Measurements from ENCODE around the gene RPS6KB2.
"Not testable (repeated sequence)": the region's sequence is repeated elsewhere in the genome, so short reads cannot be mapped to it uniquely, and the experiment has no call there.

The RPS6KB2 gene

DNA sequence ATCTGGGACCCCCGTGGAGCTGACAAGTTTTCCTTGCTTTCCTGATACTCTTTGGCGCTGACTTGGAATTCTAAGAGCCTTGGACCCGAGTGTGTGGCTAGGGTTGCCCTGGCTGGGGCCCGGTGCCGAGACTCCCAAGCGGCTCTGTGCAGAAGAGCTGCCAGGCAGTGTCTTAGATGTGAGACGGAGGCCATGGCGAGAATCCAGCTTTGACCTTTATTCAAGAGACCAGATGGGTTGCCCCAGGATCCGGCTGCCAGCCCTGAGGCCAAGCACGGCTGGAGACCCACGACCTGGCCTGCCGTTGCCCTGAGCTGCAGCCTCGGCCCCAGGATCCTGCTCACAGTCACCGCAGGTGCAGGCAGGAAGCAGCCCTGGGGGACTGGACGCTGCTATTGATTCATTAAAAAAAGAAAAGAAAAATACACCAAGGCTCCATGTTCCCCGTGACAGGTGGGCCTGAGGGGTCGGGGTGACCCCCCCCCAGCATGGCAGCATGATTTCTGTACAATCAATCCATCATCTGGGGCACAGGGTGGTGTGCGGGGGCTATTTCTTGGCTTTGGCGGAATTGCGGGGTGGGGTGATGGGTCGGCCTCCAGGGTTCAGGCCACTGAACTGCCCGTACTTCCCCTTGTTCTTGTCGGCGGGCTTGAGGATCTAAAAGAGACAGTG, 30.2 kb upstream of the RPS6KB2 start:
- DNase-seq = no peak

DNA sequence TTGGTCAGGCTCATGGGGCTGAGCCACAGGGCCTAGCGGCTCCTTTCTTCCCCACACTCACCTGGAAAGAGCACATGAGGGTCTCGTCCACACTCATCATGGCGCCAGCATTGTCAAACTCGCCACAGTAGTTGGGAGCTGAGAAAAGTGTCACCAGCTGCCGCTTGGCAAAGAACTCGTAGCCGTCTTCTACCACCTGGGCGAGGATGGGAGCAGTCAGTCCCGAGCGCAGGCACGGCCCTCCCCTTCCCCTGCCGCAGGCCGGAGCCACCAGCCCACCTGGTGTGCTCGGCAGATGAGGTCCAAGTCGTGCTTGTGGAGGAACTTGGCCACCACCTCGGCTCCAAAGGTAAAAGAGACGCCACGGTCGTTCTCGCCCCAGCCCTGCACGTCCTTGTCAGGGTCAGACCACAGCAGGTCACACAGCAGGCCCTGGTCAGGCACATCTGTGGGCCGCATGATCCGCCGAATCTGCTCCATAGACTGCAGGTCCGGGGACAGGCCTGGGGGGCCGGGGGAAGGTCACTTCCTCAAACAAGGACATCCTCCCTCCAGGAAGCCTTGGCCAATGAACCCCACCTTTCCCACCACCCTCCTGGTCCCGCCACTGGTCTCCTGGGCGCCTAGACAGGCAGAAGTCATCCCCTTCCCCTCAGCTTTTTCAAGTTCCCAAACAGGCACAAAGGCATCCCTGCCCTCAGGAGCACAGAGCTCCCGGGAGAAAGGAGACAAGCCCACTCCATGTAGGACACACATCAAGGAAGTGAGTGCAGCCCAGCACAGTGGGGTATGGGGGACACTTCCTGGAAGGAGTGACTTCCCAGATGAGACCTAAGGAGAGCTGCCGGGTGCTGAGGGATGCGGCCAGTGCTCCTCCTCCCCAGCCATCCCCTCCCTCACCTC, 29.4 kb upstream of the RPS6KB2 start:
- no peak for DNase-seq

DNA sequence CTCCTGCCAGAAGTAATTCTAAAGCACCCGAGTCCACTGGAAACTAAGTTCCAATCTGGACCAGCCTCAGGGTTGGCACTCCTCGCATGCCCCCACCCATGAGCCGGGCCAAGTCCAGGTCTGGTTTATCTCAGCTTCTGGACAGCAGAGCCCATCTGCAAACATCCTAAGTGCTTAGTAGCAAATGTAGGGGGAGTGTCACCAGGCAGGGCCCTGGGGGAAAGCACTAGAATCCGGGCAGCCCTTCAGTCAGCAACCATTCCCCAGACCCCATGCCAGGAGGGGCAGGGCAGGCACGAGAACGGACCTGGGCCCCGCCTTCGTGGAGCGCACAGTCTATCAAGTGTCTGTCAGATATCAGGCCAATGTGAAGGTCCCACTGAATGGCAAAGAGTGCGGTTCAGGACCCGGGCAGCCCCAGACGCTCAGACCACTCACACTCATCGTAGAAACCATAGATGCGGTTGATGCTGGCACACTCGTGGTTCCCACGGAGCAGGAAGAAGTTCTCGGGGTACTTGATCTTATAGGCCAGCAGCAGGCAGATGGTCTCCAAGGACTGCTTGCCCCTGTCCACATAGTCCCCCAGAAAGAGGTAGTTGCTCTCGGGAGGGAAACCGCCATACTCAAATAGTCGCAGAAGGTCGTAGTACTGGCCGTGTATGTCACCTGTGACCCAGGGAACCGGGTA, 27.9 kb upstream of the RPS6KB2 start:
- no peak for DNase-seq

DNA sequence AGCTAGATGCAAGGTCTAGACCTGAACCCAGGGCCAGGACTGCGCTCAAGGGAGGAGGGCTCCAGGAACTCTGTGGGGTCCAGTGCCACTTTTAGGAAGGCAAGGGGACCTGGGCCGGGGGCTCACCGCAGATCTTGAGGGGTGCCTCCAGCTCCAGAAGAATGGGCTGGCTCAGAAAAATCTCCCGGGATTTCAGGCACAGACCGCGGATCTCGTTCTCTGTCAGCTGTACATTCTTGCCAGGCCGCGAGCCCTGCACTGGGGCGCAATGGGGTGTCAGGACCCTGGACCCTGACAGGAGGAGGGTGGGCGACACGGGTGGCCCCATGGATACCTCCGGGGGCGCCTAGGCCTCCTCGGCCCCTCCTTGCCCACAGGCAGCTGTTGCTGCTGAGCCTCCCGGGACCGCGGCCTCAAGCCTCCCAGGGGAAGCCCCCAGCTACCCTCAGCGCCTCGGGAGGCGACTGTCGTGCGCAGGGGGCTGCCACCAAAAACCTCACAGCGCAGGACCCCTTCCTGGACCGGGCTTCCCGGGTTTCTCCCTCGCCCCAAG, 27.3 kb upstream of the RPS6KB2 start:
- DNase-seq = no peak

DNA sequence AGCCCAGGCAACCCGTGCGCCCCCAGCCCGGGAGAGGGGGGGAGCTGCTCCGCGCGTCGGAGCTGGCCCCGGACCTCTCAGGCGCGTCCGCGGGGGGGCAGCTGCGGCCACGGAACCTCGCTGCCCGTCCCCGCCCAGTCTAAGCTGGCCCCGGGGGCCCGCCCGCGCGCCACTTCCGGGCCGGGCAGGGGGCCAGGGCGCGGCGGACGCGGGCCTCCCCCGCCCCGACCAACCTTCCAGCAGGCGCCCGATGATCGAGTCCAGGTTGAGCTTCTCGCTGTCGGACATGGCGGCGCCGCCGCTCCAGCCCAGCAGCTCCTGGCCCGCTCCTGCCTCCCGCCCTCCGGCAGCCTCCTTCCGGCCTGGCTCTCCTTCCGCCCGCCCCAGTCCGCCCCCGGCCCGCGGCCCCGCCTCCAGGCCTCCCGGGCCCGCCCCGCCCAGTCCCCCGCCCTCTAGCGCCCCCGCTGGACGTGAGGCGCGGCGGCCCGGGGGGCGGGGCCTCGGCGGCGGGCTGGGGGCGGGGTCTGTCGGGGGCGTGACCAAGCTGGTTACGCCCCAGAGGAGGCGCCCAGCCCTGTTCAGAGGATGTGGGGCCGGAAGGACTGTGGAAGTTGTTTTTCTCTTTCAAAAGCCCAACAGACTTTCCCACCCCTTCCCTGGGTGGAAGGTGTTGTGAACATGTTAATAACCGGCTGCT, 26.7 kb upstream of the RPS6KB2 start, which contains the start of gene PPP1CA:
PPP1CA (minus strand) TSS at position 364 of the 697 bp plus-strand sequence; CDS start at position 288, 76 bp downstream.
- peak; percentile 92 for DNase-seq

DNA sequence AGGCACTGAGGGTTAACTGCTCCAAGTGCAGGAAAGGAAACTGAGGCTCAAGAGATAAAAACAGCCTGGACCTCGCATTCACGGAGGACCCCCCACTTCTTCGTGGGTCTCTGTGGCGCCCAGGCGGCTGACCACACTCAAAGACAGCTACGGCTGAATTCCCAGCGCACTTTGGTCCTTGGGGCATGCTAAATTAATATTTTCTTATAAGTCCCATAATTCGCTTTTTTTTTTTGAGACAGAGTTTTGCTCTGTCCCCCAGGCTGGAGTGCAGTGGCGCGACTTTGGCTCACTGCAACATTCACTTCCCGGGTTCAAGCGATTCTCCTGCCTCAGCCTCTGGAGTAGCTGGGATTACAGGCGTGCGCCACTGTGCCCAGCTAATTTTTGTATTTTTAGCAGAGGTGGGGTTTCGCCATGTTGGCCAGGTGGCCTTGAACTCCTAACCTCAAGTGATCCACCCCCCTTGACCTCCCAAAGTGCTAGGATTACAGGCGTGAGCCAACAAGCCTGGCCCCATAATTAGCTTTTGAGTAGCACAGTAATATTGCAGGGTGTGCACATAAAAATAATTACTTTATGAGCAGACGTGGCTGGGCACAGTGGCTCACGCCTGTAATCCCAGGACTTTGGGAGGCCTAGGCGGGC, 26.0 kb upstream of the RPS6KB2 start:
- DNase-seq = not testable (repeated sequence)

DNA sequence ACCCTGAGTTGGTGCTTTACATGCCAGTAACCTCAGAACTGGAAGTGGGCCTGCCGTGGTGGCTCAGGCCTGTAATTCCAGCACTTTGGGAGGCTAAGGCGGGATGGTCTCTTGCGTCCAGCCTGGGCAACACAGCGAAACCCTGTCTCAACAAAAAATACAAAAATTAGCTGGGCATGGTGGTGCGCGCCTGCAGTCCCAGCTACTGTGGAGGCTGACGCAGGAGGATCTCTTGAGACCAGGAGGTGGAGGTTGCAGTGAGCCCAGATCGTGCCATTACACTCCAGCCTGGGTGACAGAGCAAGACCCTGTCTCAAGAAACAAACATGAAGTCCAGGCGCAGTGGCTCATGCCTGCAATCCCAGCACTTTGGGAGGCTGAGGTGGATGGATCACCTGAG, 25.2 kb upstream of the RPS6KB2 start:
- not testable (repeated sequence) for DNase-seq

DNA sequence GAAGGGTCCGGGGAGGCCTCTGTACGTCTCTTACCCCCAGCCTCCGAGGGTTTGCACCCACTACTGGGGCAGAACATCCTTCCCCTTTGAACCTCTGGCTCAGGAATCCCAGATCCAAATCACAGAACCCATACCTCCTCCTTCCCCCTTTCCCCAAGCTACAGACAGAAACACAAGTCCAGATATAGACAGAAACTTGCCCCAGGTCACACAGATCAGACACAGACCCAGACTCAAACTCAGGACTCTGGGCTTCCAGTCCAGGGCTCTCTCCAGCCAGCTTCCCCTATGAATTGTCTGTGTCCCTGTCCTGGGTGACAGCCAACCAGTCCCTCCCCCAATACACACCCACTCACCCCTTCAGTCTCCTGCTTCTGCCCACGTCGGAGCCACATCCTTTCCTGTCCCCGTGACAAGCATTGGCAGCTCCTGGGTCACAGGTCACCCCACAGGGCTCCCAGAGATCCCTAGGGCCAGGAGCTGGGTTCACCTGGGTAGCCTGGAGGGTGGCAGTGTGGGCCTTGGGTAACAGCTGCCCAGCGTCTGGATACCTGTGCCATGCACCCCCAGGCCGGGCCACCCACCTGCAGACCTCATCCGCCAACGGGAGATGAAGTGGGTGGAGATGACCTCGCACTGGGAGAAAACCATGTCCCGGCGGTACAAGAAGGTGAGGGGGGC, 23.6 kb upstream of the RPS6KB2 start:
- peak; percentile 71 for DNase-seq

DNA sequence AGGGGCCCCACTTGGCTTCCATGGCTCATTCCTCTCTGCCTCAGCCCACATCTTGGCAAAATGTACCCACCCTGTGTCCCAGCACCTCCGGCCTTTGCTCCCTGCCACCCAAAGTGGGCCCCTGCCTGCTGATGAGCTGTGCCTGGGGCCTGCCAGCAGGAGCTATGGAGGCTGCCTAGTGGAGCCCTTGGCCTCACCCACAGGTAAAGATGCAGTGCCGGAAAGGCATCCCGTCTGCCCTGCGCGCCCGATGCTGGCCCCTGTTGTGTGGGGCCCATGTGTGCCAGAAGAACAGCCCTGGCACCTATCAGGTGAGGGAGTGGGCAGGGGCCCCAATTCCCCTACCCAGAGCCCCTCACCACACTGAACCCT, 23.1 kb upstream of the RPS6KB2 start:
- DNase-seq = no peak

DNA sequence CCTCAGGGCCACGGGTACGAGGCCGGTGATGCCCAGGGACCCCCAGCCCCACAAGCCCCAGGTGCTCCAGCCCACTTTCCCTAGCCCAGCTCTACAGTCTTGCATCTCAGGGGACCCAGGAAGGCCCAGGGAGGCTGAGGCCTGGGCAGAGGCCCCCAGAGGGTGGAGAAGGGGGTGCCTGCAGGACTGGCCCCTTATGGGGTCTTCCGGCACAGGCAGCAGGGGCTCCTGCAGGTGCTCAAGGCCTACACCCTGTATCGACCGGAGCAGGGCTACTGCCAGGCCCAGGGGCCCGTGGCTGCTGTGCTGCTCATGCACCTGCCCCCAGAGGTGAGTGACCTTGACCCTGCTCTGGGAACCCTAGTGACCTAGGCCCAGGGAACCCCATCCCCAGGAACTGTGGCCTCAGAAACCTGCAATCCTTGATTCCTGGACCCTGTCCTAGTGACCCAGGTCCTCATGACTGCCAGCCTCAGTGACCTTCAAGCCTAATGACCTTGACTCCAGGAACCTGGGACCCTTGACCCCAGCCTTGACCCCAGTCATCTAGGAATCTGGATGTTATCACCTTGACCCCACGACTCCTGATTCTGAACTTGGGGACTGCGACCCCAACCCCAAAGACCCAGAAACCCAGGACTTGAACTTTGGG, 22.5 kb upstream of the RPS6KB2 start:
- DNase-seq = no peak

DNA sequence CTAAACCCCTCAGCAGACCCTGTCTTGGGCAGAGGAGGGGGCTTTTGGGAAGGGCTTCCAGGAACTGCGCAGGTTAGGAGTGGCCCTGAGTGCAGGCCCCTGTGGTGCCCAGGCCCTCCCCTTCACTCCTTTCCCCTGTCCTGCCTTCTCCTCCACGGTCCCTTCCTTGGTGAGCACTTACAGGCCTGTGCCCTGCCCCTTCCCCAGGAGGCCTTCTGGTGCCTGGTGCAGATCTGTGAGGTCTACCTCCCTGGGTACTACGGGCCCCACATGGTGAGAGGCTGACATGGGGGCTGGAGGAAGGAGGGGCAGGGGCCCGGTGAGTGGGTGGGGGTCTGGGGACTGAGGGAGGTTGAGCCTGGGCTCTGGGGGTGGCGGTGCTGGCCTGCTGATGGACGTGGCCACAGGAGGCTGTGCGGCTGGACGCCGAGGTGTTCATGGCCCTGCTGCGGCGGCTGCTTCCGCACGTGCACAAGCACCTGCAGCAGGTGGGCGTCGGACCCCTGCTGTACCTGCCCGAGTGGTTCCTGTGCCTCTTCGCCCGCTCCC, 21.8 kb upstream of the RPS6KB2 start:
- no peak for DNase-seq

DNA sequence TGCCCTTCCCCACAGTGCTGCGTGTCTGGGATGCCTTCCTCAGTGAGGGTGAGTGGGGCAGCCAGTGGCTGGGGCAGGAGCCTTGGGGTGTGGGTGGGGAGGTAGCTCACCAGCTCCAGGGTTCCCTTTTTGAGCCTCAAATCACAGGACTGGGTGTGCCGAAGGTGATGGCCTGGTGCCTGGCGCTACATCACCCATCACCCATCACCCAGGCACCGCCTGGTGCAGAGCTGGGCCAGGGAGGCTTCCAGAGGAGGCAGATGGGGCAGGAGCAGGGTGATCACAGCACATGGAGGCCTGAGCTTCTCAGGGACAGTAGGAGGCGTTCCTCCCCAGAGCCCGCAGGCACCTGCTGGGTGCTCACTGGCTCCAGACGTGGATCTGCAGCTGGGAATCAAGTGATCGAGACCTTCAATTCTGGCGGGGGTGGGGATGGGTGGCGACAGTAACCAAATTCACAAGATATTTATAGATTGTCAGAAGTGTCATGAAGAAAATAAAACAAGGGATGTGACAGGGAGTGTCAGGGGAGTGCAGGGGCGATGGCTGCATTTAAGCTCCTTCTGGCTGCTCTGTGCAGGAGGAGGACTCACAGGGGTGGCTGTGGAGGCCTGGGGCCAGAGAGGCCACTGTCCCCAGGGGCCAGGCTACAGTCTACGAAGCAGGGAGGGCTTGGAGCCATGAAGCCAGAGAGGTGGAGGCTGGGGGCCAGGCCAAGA, 21.2 kb upstream of the RPS6KB2 start:
- no peak for DNase-seq

DNA sequence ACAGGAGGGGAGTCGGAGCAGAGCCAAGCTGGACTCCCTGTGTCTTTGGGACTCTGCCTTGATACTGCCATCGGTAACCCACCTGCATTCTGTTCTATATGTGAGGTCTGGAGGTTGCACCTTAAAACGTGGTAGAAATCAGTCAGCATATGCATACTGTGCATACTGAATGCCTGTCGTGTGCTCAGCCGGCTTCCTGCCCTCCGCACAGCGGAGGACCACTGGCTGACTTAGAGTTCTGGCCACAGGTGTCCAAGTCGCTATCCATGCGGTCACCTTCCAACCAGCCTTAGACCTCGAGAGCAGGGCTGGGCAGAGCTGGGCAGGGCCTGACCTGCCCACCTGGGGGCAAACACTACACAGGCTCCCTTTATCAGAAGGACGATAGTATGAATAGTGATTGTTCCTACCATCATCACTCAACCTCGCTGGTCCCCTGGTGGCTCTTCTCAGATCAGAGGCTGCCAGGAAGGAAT, 20.6 kb upstream of the RPS6KB2 start:
- DNase-seq = no peak

DNA sequence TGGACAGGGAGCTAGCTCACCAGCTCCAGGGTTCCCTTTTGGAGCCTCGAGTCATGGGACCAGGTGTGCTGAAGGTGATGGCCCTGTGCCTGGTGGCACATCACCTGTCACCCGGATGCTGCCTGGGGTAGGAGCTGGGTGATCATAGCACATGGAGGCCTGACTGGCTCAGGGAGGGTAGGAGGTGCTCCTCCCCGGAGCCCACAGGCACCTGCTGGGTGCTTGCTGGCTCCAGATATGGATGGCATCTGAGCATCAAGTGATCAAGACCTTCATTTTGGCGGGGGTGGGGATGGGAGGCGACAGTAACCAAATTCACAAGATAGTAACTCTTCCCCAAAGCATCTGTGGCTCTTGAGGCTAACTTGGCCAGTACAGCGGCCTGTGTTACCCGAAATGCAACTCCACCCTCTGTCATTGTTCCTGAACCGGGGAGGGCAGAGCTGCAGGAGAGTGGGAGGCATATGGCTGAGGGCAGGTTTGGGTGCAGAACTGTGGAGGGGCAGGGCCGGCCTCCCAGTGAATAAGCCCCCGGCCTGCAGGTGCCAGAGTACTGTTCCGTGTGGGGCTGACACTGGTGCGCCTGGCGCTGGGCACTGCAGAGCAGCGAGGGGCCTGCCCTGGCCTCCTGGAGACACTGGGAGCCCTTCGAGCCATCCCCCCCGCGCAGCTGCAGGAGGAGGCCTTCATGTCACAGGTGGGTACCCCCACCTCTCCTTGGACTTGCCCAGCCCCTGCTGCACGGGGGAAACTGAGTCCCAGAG, 19.7 kb upstream of the RPS6KB2 start:
- no peak for DNase-seq

DNA sequence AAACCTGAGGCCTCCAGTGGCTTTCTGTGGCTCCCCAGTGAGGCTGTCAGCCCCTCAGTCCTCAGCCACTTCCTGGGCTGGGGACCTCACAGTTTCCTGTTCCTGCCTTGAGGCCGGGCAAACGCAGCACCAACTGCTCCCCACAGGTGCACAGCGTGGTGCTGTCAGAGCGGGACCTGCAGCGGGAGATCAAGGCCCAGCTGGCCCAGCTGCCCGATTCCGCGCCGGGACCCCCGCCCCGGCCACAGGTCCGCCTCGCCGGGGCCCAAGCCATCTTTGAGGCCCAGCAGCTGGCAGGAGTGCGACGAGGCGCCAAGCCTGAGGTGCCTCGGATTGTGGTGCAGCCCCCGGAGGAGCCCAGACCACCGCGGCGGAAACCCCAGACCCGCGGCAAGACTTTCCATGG, 19.0 kb upstream of the RPS6KB2 start:
- DNase-seq = peak; percentile 78

DNA sequence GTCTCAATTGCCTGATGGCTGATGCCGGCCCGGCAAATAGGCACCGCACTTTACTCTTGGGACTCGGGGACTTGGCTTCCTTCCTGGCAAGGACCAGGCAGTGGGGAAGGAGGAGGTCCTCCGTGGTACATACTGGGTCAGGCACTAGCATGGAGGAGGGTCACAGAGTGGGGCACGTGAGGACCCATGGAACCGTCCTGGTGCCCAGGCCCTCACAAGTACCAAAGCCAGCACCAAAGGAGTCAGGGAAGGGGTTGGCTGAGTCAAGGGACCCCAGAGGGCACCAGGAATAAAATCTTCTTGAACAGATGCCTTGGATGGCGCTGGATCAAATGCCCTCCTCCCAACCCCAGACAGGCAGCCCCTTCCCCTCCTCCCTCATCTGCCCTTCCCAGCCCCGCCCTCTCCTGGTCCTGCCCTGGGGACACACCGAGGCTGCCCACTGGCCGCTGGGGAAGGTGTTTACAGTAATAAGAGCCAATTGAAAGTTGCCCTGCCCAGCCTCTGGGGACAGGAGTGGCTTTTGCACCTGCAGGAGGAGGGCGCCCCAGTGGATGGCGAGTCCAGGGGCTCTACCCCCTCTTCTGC, 18.4 kb upstream of the RPS6KB2 start:
- DNase-seq = no peak

DNA sequence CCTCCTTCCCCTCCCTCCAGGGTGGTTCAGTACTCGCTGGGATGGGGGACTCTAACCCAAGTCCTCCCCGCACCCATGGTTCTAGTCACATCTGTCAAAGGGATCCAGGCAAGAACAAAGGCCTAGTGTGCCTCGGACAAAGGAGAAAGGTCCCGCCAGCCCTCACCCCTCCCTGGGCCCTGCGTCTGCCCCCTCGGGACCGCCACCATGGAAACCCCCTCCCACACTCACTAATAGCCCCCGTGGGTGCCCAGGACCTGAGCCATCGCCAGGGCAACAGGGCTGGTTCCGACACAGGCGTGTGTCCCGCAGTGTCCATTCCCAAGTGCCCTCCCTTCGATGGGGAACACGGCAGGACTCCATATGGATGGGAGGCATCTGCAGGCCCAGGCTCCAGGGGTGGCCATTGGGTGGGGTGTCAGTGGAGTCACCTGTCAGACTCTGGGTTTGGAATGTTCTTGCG, 17.9 kb upstream of the RPS6KB2 start:
- no peak for DNase-seq

DNA sequence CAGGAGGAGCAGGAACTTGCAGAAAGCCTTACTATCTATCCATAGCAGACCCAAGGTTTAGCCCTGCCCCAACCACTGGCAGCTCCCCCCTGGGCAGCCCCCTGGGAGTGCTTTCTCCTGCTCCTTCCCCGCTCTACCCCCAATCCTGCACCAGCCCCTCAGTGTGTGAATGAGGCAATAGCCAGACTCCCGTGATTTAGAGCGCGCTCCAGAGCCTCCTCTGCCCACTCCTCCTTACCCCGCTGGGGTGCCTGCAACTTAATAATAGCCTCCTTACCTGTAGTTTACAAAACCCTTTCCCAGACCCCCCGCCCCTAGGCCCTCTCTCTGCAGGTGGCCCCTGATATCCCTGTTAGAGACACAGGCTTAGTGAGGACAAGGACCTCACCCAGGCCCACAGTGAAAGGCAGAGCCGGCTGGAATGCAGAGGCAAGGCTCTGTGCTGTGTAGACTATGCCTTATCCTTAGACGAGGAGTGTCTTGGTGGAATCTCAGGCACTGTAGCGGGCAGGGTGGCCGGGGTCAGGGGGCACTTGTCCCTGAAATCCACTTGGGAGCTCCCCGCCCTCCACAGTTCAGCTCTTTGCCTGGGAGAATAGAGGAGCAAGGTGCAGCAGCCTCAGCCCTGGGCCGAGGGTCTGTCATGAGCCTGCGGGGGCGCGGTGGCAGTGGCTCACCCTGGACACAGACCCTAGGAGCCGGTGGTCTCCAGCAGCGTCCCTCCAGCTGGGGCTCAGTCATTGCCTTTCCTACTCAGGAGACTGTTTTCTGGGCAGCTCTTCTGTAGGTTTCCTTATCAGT, 17.1 kb upstream of the RPS6KB2 start:
- no peak for DNase-seq

Data from stimulated activated CD8-positive, alpha-beta memory T cell treated with anti-CD3 and anti-CD28 coated beads, Interleukin-4, amount 100 ng/mL, for 48 hours (primary cell).